Trophoblast cell (in vitro differentiated cells and primary cell): ENCODE data around the gene TNNI3K.

Experiments used
- DNase-seq, 2 donors: peaks; one replicate each; pipeline ENCODE4 v3.0.0-alpha.2; 2016
- H2AFZ ChIP-seq: 2 replicates; pipeline ENCODE4 v1.6.1; 2013; ENCODE audit warnings: low read length, moderate library complexity, mild to moderate bottlenecking; ENCODE audit not compliant: insufficient read depth, poor library complexity
- H2AK5ac ChIP-seq: 2 replicates; pipeline ENCODE4 v1.6.1; 2013; ENCODE audit warnings: mild to moderate bottlenecking, low read length
- H2BK120ac ChIP-seq: 2 replicates; pipeline ENCODE4 v1.6.1; 2013; ENCODE audit warnings: low read length, mild to moderate bottlenecking, moderate library complexity; ENCODE audit not compliant: insufficient read depth, poor library complexity
- H2BK12ac ChIP-seq: 2 replicates; pipeline ENCODE4 v1.6.1; 2013; ENCODE audit warnings: mild to moderate bottlenecking, low read length, moderate library complexity
- H2BK5ac ChIP-seq: 2 replicates; pipeline ENCODE4 v1.6.1; 2013; ENCODE audit warnings: low read length, low read depth, moderate library complexity, mild to moderate bottlenecking; ENCODE audit not compliant: poor library complexity
- H3K14ac ChIP-seq: 2 replicates; pipeline ENCODE4 v1.6.1; 2013; ENCODE audit warnings: mild to moderate bottlenecking, low read length
- H3K18ac ChIP-seq: 2 replicates; pipeline ENCODE4 v1.6.1; 2013; ENCODE audit warnings: mild to moderate bottlenecking, low read length
- H3K23ac ChIP-seq: 2 replicates; pipeline ENCODE4 v1.6.1; 2013; ENCODE audit warnings: low read length
- H3K27ac ChIP-seq: 2 replicates; pipeline ENCODE4 v1.5.1; 2013; ENCODE audit warnings: low read depth, mild to moderate bottlenecking, inconsistent platforms, low read length, moderate library complexity
- H3K27me3 ChIP-seq: 2 replicates; pipeline ENCODE4 v1.6.1; 2013; ENCODE audit warnings: inconsistent platforms, mild to moderate bottlenecking, low read length, moderate library complexity; ENCODE audit not compliant: insufficient read depth
- H3K36me3 ChIP-seq, 2 experiments: 1 replicate in 1 of 2; 2 replicates in 1 of 2; pipeline ENCODE4 v1.6.1; 2013; ENCODE audit warnings: low read length in 2 of 2, mild to moderate bottlenecking in 2 of 2, moderate library complexity in 1 of 2; ENCODE audit not compliant: insufficient read depth in 2 of 2, control insufficient read depth in 1 of 2
- H3K4ac ChIP-seq: 2 replicates; pipeline ENCODE4 v1.6.1; 2013; ENCODE audit warnings: low read depth, mild to moderate bottlenecking, low read length, moderate library complexity
- H3K4me1 ChIP-seq, 2 experiments: 1 replicate in 1 of 2; 2 replicates in 1 of 2; pipeline ENCODE4 v1.6.1; 2013; ENCODE audit warnings: low read length in 2 of 2, mild to moderate bottlenecking in 2 of 2, moderate library complexity in 1 of 2; ENCODE audit not compliant: insufficient read depth in 2 of 2, control insufficient read depth in 1 of 2
- H3K4me2 ChIP-seq: 2 replicates; pipeline ENCODE4 v1.6.1; 2013; ENCODE audit warnings: inconsistent platforms, mild to moderate bottlenecking, low read length, moderate library complexity
- H3K4me3 ChIP-seq: 2 replicates; pipeline ENCODE4 v1.5.1; 2013; ENCODE audit warnings: mild to moderate bottlenecking, low read depth, low read length, inconsistent platforms
- H3K79me1 ChIP-seq: one replicate; pipeline ENCODE4 v1.6.1; 2013; ENCODE audit warnings: low read length
- H3K79me2 ChIP-seq: 2 replicates; pipeline ENCODE4 v1.6.1; 2013; ENCODE audit warnings: low read length, mild to moderate bottlenecking; ENCODE audit not compliant: control insufficient read depth, insufficient read depth, poor library complexity
- H3K9ac ChIP-seq: 2 replicates; pipeline ENCODE4 v1.6.1; 2013; ENCODE audit warnings: mild to moderate bottlenecking, low read length
- H3K9me3 ChIP-seq: 2 replicates; pipeline ENCODE4 v1.6.1; 2013; ENCODE audit warnings: low read depth, mild to moderate bottlenecking, control low read depth, inconsistent platforms, low read length; ENCODE audit not compliant: insufficient read depth
- H4K12ac ChIP-seq: 2 replicates; pipeline ENCODE4 v1.6.1; 2013; ENCODE audit warnings: low read depth, mild to moderate bottlenecking, low read length, moderate library complexity
- H4K8ac ChIP-seq: 2 replicates; pipeline ENCODE4 v1.6.1; 2013; ENCODE audit warnings: low read depth, mild to moderate bottlenecking, low read length, moderate library complexity
- H4K91ac ChIP-seq: one replicate; pipeline ENCODE4 v1.6.1; 2013; ENCODE audit warnings: low read depth, mild to moderate bottlenecking, low read length, moderate library complexity
- WGBS: extraction: QIAGEN DNeasy Blood & Tissue Kit; methylation state at CpG from one replicate; pipeline ENCODE4 v1.1.7; 2013; ENCODE audit warnings: missing lambda C conversion rate; ENCODE audit not compliant: insufficient read length, insufficient coverage; ENCODE audit errors: extremely low coverage; 5-methylcytosine and 5-hydroxymethylcytosine counted together

Gene TNNI3K

DNA sequence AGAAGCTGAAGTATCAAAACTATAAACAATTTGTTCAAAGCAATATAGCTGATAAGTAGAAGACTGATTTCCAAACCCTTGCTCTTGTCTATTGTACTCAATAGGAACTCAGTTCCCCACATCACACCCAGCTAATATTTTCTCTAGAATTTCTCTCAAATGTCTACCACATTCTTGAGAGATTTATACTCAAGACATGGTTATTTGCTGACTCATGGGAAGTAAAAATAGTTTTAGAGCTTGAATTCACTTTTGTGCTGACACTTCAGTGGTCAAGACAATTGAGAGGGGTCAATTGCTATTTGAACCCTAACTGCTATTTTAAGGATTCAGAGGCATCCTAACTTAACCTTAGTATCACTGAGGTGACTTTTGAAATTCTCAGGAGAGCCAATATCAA, 99.0 kb downstream of the TNNI3K start:
- no peaks in the 10 kb centered on the region for H3K9me3 ChIP-seq
- H2BK5ac ChIP-seq = no peak overlapping the region
- H4K12ac ChIP-seq = no peak overlapping the region
- H4K91ac ChIP-seq = no peak overlapping the region
- no peak overlapping the region for H2BK12ac ChIP-seq
- H3K79me2 ChIP-seq = no peaks in the 10 kb centered on the region
- H2AFZ ChIP-seq = no peak overlapping the region
- no peak overlapping the region for H3K27ac ChIP-seq
- no peak overlapping the region for H3K9ac ChIP-seq
- no peaks in the 10 kb centered on the region for H3K36me3 ChIP-seq
- no peak for DNase-seq
- no peaks in the 10 kb centered on the region for H3K79me1 ChIP-seq
- H3K18ac ChIP-seq = no peak overlapping the region
- no peak overlapping the region for H4K8ac ChIP-seq
- no peaks in the 10 kb centered on the region for H3K4me1 ChIP-seq
- no peak overlapping the region for H3K4me3 ChIP-seq
- H3K4ac ChIP-seq = no peak overlapping the region
- H3K23ac ChIP-seq = no peak overlapping the region
- H2AK5ac ChIP-seq = no peak overlapping the region
- no peak overlapping the region for H3K14ac ChIP-seq
- H3K27me3 ChIP-seq = no peaks in the 10 kb centered on the region
- no peak overlapping the region for H2BK120ac ChIP-seq
- H3K4me2 ChIP-seq = no peak overlapping the region

DNA sequence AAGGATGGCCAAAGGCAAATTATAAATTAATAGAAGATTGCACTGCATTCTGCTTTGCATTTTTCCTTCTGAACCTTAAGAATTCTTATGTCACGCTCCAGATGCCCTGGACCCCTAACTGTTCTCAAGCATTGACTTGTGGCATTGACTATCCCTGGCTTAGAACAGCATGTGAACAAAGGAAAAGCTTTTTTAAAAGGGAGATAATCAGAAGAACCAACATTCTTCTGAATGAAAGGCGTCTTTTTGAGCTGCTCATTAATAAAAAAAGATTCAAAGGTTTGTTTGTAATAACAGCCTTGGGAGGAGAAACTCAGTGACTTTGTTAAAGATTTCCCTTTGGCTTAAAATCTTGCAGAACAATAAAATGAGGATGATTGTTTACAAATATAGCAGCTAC, 105.5 kb downstream of the TNNI3K start:
- Histone ChIP-seq H3K27me3 (no peaks in the 10 kb centered on the region), H3K4me1 (no peaks in the 10 kb centered on the region), H4K8ac (no peak overlapping the region), H3K36me3 (no peaks in the 10 kb centered on the region), H2AK5ac (no peak overlapping the region), H3K18ac (no peak overlapping the region), H3K79me2 (no peaks in the 10 kb centered on the region), H3K27ac (no peak overlapping the region), H3K9me3 (no peaks in the 10 kb centered on the region), H4K91ac (no peak overlapping the region), H2BK5ac (no peak overlapping the region), H2BK120ac (no peak overlapping the region), H2AFZ (no peak overlapping the region), H3K9ac (no peak overlapping the region), H3K4ac (no peak overlapping the region), H3K79me1 (no peaks in the 10 kb centered on the region), H3K4me3 (no peak overlapping the region), H2BK12ac (no peak overlapping the region), H4K12ac (no peak overlapping the region), H3K14ac (no peak overlapping the region), H3K23ac (no peak overlapping the region), H3K4me2 (no peak overlapping the region)
- no CpG with 5 or more reads among the region's 2 CpGs for WGBS
- no peak for DNase-seq

DNA sequence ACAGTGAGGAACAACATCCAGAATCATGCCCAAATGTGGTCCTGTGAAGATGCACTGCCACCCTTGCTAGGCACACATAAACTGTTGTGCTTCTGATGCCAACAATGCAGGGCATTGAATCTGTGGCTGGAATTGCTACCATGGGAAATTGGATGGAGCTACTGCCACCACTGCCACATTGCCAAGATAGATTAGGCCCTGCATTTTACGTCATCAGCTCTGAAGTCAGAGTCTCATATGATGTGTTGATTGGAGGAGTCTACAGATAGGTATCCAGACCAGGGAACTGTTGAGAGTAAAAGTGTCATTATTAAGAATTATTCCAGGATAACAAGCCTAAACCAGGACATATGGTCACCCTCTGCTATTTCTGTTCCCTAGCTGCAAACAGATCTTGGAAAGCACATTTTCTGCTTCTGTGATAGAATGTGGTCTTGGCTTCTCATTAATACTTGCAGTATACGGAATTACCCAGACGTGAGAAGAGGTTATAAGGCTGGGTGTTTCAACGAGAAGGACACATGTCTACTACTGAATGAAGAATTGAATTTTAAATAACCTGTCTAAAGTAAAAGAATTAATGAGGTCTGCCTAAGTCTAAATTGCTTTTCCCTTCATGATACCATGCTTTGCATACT, 106.6 kb downstream of the TNNI3K start:
- no peaks in the 10 kb centered on the region for H3K4me1 ChIP-seq
- H3K4ac ChIP-seq = no peak overlapping the region
- H3K9me3 ChIP-seq = no peaks in the 10 kb centered on the region
- no peak overlapping the region for H4K91ac ChIP-seq
- H2BK12ac ChIP-seq = no peak overlapping the region
- no peak overlapping the region for H3K18ac ChIP-seq
- no peak overlapping the region for H2AFZ ChIP-seq
- H3K27ac ChIP-seq = no peak overlapping the region
- no peaks in the 10 kb centered on the region for H3K79me1 ChIP-seq
- H2BK120ac ChIP-seq = no peak overlapping the region
- no peaks in the 10 kb centered on the region for H3K27me3 ChIP-seq
- no peak overlapping the region for H2AK5ac ChIP-seq
- no peak overlapping the region for H3K14ac ChIP-seq
- no peak overlapping the region for H2BK5ac ChIP-seq
- no peak overlapping the region for H4K8ac ChIP-seq
- no CpG with 5 or more reads among the region's 4 CpGs for WGBS
- H3K23ac ChIP-seq = no peak overlapping the region
- no peak for DNase-seq
- H4K12ac ChIP-seq = no peak overlapping the region
- no peak overlapping the region for H3K9ac ChIP-seq
- H3K79me2 ChIP-seq = no peaks in the 10 kb centered on the region
- H3K36me3 ChIP-seq = no peaks in the 10 kb centered on the region
- H3K4me3 ChIP-seq = no peak overlapping the region
- no peak overlapping the region for H3K4me2 ChIP-seq

DNA sequence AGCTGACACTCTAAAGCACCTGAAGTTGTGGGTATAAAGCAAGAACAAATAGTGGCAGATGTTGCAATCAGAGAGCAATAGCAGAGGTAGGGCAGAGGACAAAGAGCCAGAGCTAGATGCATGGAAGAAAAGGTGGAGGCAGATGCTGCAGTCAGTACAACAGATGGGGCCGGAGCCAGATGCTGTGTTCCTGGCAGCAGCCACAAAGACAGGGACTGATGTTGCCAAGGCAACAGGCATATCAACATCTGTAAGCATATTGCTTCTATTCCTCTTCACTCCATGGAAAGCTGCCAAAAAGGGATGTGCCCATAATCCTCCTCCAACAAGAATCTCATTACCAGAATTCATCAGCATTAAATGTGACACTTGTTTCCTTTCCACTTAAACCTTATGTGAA, 108.0 kb downstream of the TNNI3K start:
- no peak overlapping the region for H3K9ac ChIP-seq
- H2AFZ ChIP-seq = no peak overlapping the region
- no peak overlapping the region for H3K27ac ChIP-seq
- no peaks in the 10 kb centered on the region for H3K4me1 ChIP-seq
- WGBS = no CpG with 5 or more reads among the region's 1 CpG
- H2BK5ac ChIP-seq = no peak overlapping the region
- no peak overlapping the region for H3K18ac ChIP-seq
- no peaks in the 10 kb centered on the region for H3K27me3 ChIP-seq
- H4K91ac ChIP-seq = no peak overlapping the region
- H3K79me1 ChIP-seq = no peaks in the 10 kb centered on the region
- DNase-seq = no peak
- no peaks in the 10 kb centered on the region for H3K36me3 ChIP-seq
- H3K23ac ChIP-seq = no peak overlapping the region
- H3K79me2 ChIP-seq = no peaks in the 10 kb centered on the region
- no peak overlapping the region for H3K4ac ChIP-seq
- no peak overlapping the region for H3K14ac ChIP-seq
- H3K4me3 ChIP-seq = no peak overlapping the region
- no peak overlapping the region for H2BK12ac ChIP-seq
- no peak overlapping the region for H4K12ac ChIP-seq
- H2BK120ac ChIP-seq = no peak overlapping the region
- no peak overlapping the region for H2AK5ac ChIP-seq
- H4K8ac ChIP-seq = no peak overlapping the region
- no peaks in the 10 kb centered on the region for H3K9me3 ChIP-seq
- H3K4me2 ChIP-seq = no peak overlapping the region
